ENCODE data around the gene AP3S2. TPM values are rescaled to one million over a fixed set of nuclear protein-coding genes. Genes with fewer than 3 reads are reported as not detected.

Gene AP3S2
- total and polyA plus RNA-seq, 2 experiments from 2014 or later: 9.4 to 93.3 TPM

GRCh38 chr15:89801471-89802195 is 92.2 kb downstream of the AP3S2 start:
- Mint-ChIP-seq H3K27ac (no peak overlapping the region), H3K4me3 (no peak overlapping the region), H3K9me3 (no peaks in the 10 kb centered on the region), H3K36me3 (ENCODE audit: low read depth) (no peaks in the 10 kb centered on the region), H3K4me1 (peaks cover 12% of the 10 kb centered on the region; the same call in 2 of the 3 replicates), H3K27me3 (ENCODE audit: insufficient read depth, low read depth, poor library complexity) (peaks cover 21% of the 10 kb centered on the region)
- H3K4me2 ChIP-seq: no peak overlapping the region
- H3K27me3 ChIP-seq (ENCODE audit: insufficient read depth): no peaks in the 10 kb centered on the region
- no peak overlapping the region for H2AFZ ChIP-seq
- TF ChIP-seq ETS1 (IDR thresholded peaks at IDR 0.05) (no peak), ZNF114 (CRISPR knock-in tag; IDR thresholded peaks at IDR 0.05) (no peak), EZH2 (IDR thresholded peaks at IDR 0.05; ENCODE audit: low read depth, unreplicated experiment) (no peak), CTCF (conservative IDR thresholded peaks at IDR 0.05; ENCODE audit: low read depth in 2 of 2) (no peak), REST (IDR thresholded peaks at IDR 0.05; ENCODE audit: unreplicated experiment) (no peak), EZH2phosphoT487 (IDR thresholded peaks at IDR 0.05; ENCODE audit: unreplicated experiment) (no peak), POLR2AphosphoS5 (IDR thresholded peaks at IDR 0.05; ENCODE audit: low read depth) (no peak), STAT1 (IDR thresholded peaks at IDR 0.05; ENCODE audit: unreplicated experiment) (no peak), CREB1 (CRISPR knock-in tag; IDR thresholded peaks at IDR 0.05; ENCODE audit: low read depth) (no peak)
- DNase-seq (ENCODE audit: low spot score) (no peak), ATAC-seq (no peak)
- H3F3A ChIP-seq (replicated peaks; ENCODE audit: low read depth): no peaks in the 10 kb centered on the region
- H3K4me3 ChIP-seq: no peak overlapping the region
- H3K4me1 ChIP-seq (ENCODE audit: insufficient read depth): no peaks in the 10 kb centered on the region; the same call in 1 of the 2 replicates
- no peaks in the 10 kb centered on the region for H4K20me1 ChIP-seq (replicated peaks; ENCODE audit: insufficient read depth)
- H3K27ac ChIP-seq (ENCODE audit: low read depth): no peak overlapping the region
- no peaks in the 10 kb centered on the region for H3K36me3 ChIP-seq (ENCODE audit: insufficient read depth)
- H3K79me2 ChIP-seq (replicated peaks; ENCODE audit: insufficient read depth): no peaks in the 10 kb centered on the region
- H3K9me2 ChIP-seq (ENCODE audit: insufficient read depth): no peaks in the 10 kb centered on the region

Measured in GM23338 (cell line).